Astrocyte (in vitro differentiated cells and primary cell): ENCODE results near the gene ATP9A.

Experiments
- EZH2 ChIP-seq: IDR thresholded peaks from 2 replicates; pipeline ENCODE4 v1.6.1; 2012; ENCODE audit warnings: mild to moderate bottlenecking, low read length, inconsistent platforms; ENCODE audit not compliant: insufficient read depth
- TF ChIP-seq, protein P1 (sequence below): IDR thresholded peaks from 2 replicates; pipeline ENCODE4 v1.5.1; 2011; ENCODE audit warnings: low read depth, mild to moderate bottlenecking, inconsistent platforms, low read length, moderate library complexity; ENCODE audit not compliant: insufficient read depth

DNA sequence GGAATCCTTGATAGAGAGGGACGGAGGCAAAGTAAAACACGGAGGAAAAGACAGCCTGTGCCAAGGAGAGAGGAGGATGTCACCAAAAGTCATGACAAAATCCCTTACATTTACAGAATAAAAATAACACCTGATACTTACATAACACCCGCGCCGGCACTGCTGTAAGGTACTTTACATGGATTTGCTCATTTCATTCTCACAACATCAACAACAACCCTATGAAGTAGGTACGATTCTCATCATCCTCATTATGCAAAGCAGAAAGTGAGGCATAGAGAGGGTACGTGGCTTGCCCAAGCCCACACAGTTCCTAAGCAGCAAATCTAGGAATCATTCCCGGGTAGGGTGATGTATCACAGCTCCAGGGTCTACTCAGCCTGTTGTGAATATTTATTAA lies 158.1 kb downstream of the ATP9A start:
- no peak for TF ChIP-seq EZH2
- TF ChIP-seq, protein P1, sequence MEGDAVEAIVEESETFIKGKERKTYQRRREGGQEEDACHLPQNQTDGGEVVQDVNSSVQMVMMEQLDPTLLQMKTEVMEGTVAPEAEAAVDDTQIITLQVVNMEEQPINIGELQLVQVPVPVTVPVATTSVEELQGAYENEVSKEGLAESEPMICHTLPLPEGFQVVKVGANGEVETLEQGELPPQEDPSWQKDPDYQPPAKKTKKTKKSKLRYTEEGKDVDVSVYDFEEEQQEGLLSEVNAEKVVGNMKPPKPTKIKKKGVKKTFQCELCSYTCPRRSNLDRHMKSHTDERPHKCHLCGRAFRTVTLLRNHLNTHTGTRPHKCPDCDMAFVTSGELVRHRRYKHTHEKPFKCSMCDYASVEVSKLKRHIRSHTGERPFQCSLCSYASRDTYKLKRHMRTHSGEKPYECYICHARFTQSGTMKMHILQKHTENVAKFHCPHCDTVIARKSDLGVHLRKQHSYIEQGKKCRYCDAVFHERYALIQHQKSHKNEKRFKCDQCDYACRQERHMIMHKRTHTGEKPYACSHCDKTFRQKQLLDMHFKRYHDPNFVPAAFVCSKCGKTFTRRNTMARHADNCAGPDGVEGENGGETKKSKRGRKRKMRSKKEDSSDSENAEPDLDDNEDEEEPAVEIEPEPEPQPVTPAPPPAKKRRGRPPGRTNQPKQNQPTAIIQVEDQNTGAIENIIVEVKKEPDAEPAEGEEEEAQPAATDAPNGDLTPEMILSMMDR: no peak
